ENCODE data around the gene OLIG2. TPM values are rescaled to one million over a fixed set of nuclear protein-coding genes. Genes with fewer than 3 reads are reported as not detected.
A peak's percentile ranks its signal among the peaks of the same experiment; 100 is the strongest.

The OLIG2 gene
- total RNA-seq, 2 donors from 2014 or later = not detected

GRCh38 chr21:33018707-33019465 is 6.8 kb upstream of the OLIG2 start:
- intact Hi-C loops (cut with DNase I) = no loop called here
- no peak for DNase-seq (ENCODE audit: low spot score)

DNA sequence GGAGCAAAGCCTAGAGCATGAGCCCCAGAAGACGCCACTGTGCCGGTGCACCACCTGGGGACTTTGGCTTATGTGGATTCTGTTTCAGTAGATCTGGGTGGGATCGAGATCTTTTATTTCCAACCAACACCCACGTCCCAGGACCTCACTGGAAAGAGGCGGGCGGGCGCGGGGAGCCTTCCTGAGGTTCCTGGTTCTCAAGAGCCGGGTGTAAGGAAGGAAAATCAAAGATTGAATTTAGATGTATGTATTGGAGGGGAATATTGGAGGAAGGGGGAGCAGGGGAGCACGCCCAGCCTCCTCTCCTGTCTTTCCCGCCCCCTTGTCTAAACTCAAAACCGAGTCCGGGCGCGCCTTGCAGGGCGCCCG is 6.2 kb upstream of the OLIG2 start:
- DNase-seq (ENCODE audit: low spot score) = no peak
- intact Hi-C loops (cut with DNase I) = no loop called here

GRCh38 chr21:33019885-33020557 is 5.7 kb upstream of the OLIG2 start:
- no peak for DNase-seq (ENCODE audit: low spot score)
- intact Hi-C loops (cut with DNase I) = no loop called here

DNA sequence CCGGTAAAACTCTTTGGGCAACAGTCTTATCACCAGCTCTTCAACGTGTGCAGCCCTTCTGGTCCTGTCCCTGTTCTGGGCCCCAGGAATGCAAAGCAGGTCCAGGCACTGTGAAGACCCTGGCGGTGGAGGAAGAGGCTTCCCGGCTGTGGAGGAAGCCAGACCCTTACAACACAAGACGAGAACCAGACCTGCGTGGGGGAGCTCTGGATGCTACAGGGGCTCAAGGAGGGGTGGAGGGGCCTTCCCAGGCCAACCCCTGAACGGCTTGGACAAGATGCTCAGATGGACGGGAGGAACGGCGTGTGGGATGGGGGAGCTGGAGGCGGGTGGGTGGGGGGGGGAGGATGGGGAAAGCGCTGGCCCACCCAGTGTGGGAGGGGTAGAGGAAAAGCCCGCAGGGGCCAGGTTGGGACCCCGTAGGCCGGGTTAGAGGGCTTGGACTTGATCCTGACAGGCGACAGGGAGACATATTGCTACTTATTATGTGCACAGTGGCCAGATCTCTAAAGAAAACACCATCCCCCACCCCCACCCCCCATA is 5.1 kb upstream of the OLIG2 start:
- no peak for DNase-seq (ENCODE audit: low spot score)

GRCh38 chr21:33021150-33021549 is 4.6 kb upstream of the OLIG2 start:
- DNase-seq (ENCODE audit: low spot score) = no peak
- intact Hi-C loops (cut with DNase I) = no loop called here

More for the DNA sequence above, 5.1 kb upstream of the OLIG2 start:
- intact Hi-C loops (cut with DNase I) = no loop called here

GRCh38 chr21:33021667-33022066 is 4.1 kb upstream of the OLIG2 start:
- DNase-seq (ENCODE audit: low spot score) = no peak
- intact Hi-C loops (cut with DNase I) = no loop called here

GRCh38 chr21:33022489-33022827 is 3.3 kb upstream of the OLIG2 start:
- intact Hi-C loops (cut with DNase I) = no loop called here
- DNase-seq (ENCODE audit: low spot score) = no peak

- DNase-seq (ENCODE audit: low spot score) = no peak
- intact Hi-C loops (cut with DNase I) = no loop called here
These were observed 2.7 kb upstream of the OLIG2 start for GRCh38 chr21:33022828-33023573.

DNA sequence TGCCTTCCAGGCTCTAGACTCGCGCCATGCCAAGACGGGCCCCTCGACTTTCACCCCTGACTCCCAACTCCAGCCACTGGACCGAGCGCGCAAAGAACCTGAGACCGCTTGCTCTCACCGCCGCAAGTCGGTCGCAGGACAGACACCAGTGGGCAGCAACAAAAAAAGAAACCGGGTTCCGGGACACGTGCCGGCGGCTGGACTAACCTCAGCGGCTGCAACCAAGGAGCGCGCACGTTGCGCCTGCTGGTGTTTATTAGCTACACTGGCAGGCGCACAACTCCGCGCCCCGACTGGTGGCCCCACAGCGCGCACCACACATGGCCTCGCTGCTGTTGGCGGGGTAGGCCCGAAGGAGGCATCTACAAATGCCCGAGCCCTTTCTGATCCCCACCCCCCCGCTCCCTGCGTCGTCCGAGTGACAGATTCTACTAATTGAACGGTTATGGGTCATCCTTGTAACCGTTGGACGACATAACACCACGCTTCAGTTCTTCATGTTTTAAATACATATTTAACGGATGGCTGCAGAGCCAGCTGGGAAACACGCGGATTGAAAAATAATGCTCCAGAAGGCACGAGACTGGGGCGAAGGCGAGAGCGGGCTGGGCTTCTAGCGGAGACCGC is 2.0 kb upstream of the OLIG2 start:
- intact Hi-C loops (cut with DNase I) = no loop called here

DNA sequence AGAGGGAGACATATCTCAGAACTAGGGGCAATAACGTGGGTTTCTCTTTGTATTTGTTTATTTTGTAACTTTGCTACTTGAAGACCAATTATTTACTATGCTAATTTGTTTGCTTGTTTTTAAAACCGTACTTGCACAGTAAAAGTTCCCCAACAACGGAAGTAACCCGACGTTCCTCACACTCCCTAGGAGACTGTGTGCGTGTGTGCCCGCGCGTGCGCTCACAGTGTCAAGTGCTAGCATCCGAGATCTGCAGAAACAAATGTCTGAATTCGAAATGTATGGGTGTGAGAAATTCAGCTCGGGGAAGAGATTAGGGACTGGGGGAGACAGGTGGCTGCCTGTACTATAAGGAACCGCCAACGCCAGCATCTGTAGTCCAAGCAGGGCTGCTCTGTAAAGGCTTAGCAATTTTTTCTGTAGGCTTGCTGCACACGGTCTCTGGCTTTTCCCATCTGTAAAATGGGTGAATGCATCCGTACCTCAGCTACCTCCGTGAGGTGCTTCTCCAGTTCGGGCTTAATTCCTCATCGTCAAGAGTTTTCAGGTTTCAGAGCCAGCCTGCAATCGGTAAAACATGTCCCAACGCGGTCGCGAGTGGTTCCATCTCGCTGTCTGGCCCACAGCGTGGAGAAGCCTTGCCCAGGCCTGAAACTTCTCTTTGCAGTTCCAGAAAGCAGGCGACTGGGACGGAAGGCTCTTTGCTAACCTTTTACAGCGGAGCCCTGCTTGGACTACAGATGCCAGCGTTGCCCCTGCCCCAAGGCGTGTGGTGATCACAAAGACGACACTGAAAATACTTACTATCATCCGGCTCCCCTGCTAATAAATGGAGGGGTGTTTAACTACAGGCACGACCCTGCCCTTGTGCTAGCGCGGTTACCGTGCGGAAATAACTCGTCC is 1.3 kb upstream of the OLIG2 start:
- no peak for DNase-seq (ENCODE audit: low spot score)
- intact Hi-C loops (cut with DNase I) = no loop called here

More for the DNA sequence above, 2.0 kb upstream of the OLIG2 start:
- no peak for DNase-seq (ENCODE audit: low spot score)

DNA sequence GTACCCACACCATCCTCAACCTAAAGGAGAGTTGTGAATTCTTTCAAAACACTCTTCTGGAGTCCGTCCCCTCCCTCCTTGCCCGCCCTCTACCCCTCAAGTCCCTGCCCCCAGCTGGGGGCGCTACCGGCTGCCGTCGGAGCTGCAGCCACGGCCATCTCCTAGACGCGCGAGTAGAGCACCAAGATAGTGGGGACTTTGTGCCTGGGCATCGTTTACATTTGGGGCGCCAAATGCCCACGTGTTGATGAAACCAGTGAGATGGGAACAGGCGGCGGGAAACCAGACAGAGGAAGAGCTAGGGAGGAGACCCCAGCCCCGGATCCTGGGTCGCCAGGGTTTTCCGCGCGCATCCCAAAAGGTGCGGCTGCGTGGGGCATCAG is 638 bp upstream of the OLIG2 start:
- DNase-seq (ENCODE audit: low spot score) = no peak
- intact Hi-C loops (cut with DNase I) = no loop called here

DNA sequence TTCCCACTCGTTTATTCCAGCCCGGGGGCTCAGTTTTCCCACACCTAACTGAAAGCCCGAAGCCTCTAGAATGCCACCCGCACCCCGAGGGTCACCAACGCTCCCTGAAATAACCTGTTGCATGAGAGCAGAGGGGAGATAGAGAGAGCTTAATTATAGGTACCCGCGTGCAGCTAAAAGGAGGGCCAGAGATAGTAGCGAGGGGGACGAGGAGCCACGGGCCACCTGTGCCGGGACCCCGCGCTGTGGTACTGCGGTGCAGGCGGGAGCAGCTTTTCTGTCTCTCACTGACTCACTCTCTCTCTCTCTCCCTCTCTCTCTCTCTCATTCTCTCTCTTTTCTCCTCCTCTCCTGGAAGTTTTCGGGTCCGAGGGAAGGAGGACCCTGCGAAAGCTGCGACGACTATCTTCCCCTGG is 716 bp downstream of the OLIG2 start:
- intact Hi-C loops (cut with DNase I) = no loop called here
- no peak for DNase-seq (ENCODE audit: low spot score)

GRCh38 chr21:33026878-33027400 is 1.2 kb downstream of the OLIG2 start:
- intact Hi-C loops (cut with DNase I) = no loop called here
- peak; percentile 79 for DNase-seq (ENCODE audit: low spot score)

DNA sequence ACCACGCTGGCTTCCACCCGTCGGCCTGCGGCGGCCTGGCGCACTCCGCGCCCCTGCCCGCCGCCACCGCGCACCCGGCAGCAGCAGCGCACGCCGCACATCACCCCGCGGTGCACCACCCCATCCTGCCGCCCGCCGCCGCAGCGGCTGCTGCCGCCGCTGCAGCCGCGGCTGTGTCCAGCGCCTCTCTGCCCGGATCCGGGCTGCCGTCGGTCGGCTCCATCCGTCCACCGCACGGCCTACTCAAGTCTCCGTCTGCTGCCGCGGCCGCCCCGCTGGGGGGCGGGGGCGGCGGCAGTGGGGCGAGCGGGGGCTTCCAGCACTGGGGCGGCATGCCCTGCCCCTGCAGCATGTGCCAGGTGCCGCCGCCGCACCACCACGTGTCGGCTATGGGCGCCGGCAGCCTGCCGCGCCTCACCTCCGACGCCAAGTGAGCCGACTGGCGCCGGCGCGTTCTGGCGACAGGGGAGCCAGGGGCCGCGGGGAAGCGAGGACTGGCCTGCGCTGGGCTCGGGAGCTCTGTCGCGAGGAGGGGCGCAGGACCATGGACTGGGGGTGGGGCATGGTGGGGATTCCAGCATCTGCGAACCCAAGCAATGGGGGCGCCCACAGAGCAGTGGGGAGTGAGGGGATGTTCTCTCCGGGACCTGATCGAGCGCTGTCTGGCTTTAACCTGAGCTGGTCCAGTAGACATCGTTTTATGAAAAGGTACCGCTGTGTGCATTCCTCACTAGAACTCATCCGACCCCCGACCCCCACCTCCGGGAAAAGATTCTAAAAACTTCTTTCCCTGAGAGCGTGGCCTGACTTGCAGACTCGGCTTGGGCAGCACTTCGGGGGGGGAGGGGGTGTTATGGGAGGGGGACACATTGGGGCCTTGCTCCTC is 1.9 kb downstream of the OLIG2 start:
- intact Hi-C loops (cut with DNase I) = no loop called here
- peak; percentile 44 for DNase-seq (ENCODE audit: low spot score)

DNA sequence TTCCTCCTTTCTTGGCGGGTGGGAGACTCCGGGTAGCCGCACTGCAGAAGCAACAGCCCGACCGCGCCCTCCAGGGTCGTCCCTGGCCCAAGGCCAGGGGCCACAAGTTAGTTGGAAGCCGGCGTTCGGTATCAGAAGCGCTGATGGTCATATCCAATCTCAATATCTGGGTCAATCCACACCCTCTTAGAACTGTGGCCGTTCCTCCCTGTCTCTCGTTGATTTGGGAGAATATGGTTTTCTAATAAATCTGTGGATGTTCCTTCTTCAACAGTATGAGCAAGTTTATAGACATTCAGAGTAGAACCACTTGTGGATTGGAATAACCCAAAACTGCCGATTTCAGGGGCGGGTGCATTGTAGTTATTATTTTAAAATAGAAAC is 2.5 kb downstream of the OLIG2 start:
- DNase-seq (ENCODE audit: low spot score) = no peak
- intact Hi-C loops (cut with DNase I) = no loop called here

DNA sequence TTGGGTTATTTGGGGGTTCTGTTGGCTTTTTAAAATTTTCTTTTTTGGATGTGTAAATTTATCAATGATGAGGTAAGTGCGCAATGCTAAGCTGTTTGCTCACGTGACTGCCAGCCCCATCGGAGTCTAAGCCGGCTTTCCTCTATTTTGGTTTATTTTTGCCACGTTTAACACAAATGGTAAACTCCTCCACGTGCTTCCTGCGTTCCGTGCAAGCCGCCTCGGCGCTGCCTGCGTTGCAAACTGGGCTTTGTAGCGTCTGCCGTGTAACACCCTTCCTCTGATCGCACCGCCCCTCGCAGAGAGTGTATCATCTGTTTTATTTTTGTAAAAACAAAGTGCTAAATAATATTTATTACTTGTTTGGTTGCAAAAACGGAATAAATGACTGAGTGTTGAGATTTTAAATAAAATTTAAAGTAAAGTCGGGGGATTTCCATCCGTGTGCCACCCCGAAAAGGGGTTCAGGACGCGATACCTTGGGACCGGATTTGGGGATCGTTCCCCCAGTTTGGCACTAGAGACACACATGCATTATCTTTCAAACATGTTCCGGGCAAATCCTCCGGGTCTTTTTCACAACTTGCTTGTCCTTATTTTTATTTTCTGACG is 3.1 kb downstream of the OLIG2 start:
- intact Hi-C loops (cut with DNase I) = no loop called here
- DNase-seq (ENCODE audit: low spot score) = peak; percentile 76

DNA sequence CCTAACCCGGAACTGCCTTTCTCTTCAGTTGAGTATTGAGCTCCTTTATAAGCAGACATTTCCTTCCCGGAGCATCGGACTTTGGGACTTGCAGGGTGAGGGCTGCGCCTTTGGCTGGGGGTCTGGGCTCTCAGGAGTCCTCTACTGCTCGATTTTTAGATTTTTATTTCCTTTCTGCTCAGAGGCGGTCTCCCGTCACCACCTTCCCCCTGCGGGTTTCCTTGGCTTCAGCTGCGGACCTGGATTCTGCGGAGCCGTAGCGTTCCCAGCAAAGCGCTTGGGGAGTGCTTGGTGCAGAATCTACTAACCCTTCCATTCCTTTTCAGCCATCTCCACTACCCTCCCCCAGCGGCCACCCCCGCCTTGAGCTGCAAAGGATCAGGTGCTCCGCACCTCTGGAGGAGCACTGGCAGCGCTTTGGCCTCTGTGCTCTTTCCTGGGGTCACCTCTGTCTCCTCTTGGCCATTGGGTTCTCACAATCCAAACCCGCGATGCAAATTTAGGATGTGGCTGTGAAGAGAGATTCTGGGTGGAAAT is 3.7 kb downstream of the OLIG2 start:
- DNase-seq (ENCODE audit: low spot score) = no peak
- intact Hi-C loops (cut with DNase I) = no loop called here

Measured in posterior vena cava (tissue), 2 donors.